T follicular helper cell (primary cell): ENCODE measurements around the gene EVA1B.

ENCODE experiments used
- DNase-seq: peaks from one replicate; pipeline ENCODE4 v3.0.0-alpha.2; 2020; ENCODE audit warnings: low read depth

Gene EVA1B

GRCh38 chr1:36279110-36279788 is 44.2 kb downstream of the EVA1B start:
- no peak for DNase-seq

GRCh38 chr1:36276688-36277087 is 46.8 kb downstream of the EVA1B start:
- no peak for DNase-seq

GRCh38 chr1:36274201-36274600 is 49.2 kb downstream of the EVA1B start:
- DNase-seq = no peak

DNA sequence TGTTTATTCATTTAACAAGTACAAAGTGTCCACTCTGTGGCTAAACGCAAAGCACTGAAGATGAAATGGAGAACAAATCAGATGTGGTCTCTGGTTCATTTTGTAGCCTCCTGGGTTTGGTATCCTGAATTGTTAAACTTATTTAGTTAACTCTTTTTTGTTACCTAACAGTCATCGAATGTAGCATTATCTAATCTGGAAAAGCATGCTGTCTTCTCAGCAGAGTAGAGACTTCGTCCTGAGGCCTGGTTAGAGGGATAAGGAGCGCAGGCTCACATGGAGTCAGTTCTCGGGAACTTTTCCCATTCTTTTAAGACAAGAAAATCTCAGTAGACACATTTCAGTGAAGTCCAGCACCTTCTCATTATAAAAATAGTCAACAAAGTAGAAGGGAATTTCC is 50.4 kb downstream of the EVA1B start:
- no peak for DNase-seq
